Adipose tissue (tissue), 3 donors: Measurements from ENCODE around the gene TSPAN4. TPM values are rescaled to one million over a fixed set of nuclear protein-coding genes. Genes with fewer than 3 reads are reported as not detected.

Experiments
- H3K27ac ChIP-seq: one replicate; pipeline ENCODE4 v1.5.1; 2013; ENCODE audit warnings: low read depth, low read length
- WGBS, 3 donors: extraction: QIAGEN DNeasy Blood & Tissue Kit; methylation state at CpG; one replicate each; pipeline ENCODE4 v1.1.7; 2013; 5-methylcytosine and 5-hydroxymethylcytosine counted together
- polyA plus RNA-seq, 3 donors: library from polyadenylated mRNA; stranded (reverse); fragments of 200-250 nt; gene quantifications; one replicate each; pipeline ENCODE4 v1.2.3, GENCODE V29; 2013
- donor health status: healthy with polysubstance abuse.
- donor health status: Bipolar disorder and iron deficiency.
- donor health status: healthy.

TSPAN4 gene
- polyA plus RNA-seq, 3 donors, result 34.1 to 122 (median 115) TPM

DNA sequence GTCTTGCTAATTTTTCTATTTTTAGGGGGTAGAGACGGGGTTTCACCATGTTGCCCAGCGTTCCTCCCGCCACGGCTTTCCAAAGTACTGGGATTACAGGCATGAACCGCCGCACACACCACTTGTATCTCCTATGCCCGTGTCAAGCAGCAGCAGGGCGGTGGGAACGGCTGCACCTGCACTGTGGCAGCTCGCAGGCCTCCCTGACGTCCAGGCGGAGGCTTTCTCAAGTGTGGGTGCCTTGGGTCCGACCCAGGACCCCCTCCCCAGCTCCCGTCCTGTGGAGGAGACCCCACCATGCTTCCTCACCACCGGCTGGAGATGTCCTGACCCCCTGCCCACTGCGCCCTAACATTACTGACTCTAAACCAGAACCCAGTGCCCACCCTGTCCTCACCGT is 25.7 kb downstream of the TSPAN4 start:
- 40 to 89% (median 87%) methylated on average over 17 of the region's 17 CpGs for WGBS, 3 donors

DNA sequence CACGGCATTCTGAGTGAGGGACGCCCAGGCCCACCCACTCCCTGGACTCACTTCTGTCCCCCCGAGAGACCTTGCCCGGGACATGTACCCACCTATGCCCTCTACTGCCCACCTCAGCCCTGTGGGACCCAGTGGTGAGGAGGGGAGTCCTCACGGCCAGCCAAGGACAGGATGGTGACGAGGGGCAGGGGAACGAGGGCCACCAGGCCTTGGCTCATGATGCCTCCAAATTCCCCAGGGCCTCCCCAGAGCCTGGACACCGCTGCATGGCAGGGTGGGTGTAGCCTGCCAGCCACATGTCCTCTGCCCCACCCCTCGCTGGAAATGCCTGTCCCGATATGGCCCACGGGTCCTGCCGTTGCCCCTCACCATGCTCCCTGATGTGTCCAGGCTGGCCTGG is 26.1 kb downstream of the TSPAN4 start:
- no peak overlapping the region for H3K27ac ChIP-seq
- WGBS, 3 donors, result 79 to 83% (median 80%) methylated on average over 12 of the region's 12 CpGs

More for the DNA sequence above, 25.7 kb downstream of the TSPAN4 start:
- no peak overlapping the region for H3K27ac ChIP-seq

DNA sequence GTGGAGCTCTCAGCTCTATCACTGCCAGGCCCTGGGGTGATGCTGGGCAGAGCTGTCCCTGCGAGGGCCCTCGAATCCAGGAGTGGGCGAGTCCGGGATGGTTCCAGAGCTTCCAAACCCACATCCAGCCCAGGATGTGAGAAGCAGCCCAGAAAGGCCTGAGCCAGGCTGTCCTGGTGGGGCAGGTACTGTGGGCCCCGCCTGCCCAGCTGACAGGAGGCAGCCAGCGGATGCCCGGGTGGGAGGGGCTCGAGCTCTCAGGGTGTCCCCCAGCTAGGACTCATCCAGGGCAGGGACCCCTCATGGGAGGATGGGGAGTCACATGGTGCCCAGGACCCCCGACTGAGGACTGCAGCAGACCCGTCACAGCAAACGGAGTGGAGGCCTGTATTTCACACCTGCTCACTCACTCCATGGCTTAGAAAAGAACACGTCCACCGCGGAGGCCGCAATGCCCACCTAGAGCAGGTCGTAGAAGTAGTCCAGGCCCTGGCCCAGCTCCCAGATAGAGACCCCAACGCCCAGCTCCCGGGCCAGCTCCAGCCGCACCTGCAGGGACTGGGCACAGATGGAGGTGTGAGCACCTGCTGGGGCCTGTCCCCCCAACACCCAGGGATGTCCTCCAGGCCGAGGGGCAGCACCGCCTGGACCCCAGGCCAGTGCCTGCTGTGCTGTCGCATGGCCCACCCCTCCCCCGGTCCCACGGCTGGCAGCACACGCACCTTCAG is 26.9 kb downstream of the TSPAN4 start:
- no peak overlapping the region for H3K27ac ChIP-seq
- whole genome bisulfite sequencing, 3 donors, result 89 to 92% (median 89%) methylated on average over 23 to 25 of the region's 25 CpGs

DNA sequence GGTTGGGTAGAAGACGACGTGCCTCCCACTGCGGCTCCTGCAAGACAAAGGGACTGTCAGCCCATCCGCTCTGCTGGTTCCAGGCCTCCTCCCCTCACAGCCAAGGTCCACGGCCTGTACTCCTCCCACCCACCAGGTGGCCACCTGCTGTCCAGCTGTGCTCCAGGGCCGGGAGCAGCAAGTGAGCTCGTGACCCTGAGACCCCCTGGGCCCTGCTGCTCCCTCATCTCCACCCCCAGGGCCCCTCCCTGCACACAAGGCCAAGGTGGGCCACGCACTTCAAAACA is 27.4 kb downstream of the TSPAN4 start:
- WGBS, 3 donors, result 72 to 79% (median 73%) methylated on average over 8 of the region's 8 CpGs
- no peak overlapping the region for H3K27ac ChIP-seq

DNA sequence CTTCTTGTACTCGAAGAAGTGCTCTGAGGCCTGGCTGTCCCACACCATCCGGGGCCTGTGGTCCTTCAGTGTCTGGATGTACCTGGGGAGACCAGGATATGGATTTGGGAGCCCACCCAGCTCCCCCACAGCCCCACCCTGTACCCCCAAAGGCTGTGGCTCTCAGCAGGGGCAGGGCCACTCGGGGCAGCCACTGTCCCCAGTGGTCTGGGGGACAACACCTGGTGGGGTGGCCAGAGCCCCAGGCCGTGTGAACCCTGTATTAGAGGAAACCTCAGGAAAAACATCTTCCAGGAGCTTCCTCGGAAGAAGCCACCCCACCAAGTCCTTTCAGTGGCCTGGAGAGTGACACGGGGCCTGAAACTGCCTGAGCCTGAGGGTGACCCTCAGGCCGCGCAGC is 27.8 kb downstream of the TSPAN4 start:
- WGBS, 3 donors, result 84 to 91% (median 88%) methylated on average over 8 of the region's 8 CpGs
- H3K27ac ChIP-seq, result no peak overlapping the region

DNA sequence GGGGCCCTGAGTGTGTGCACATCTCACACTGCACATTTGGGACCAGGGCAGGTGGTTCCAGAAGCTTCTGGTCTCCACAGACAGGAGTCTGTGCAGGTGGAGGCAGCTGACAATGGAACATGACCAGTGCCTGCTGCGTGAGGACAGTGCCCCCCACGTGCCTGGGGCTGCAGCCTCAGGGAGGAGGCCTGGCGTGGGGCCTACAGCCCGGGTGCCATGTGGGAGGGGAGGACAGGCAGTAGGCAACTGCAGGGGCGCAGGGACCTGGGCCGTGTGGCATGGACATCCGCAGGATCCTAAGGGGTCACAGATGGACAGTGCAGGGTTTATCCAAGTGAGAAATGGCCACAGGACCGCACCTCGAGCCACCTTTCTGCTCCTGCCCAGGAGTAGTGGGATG is 28.8 kb downstream of the TSPAN4 start:
- 73 to 83% (median 75%) methylated on average over 9 of the region's 9 CpGs for WGBS, 3 donors
- H3K27ac ChIP-seq, result no peak overlapping the region

DNA sequence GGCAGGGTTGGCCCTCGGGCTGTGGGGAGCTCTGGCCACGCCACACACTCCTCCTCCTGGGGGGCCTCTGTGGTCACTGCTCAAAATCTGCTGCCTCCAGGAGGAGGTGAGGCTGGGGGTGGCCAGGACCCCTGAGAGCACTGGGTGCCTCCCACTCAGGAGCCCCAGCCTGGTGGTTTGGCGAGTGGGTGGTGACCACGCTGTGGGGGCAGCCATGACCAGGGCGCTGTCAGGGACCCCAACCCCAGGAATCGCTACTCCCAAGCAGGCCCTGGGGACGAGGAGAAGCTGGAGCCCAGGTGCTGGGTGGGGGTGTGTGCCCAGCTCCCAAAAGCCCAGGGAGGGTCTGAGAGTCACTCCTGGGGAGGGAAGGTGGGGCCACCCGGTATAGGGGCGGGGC is 30.1 kb downstream of the TSPAN4 start:
- H3K27ac ChIP-seq, result no peak overlapping the region
- 90 to 92% (median 91%) methylated on average over 9 of the region's 9 CpGs for WGBS, 3 donors

DNA sequence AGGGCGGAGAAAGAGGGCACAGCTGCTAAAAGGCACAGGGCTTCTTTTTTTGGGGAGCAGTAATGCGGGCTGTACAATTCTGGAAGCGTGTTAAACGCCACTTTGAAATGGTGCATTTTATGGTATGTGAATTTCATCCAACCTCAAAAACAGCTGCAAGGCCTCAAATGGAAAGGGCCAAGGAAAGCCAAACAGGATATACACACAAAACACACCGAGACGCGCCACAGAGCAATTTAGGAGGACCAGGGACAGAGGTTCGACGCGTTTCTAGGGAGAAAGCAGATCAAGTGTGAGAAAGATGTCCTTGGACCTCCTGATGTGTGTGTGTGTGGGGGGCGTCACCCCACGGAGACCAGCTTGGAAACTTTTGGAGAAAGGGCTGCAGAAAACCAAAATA is 31.1 kb downstream of the TSPAN4 start:
- 68 to 80% (median 71%) methylated on average over 11 to 12 of the region's 12 CpGs for WGBS, 3 donors

DNA sequence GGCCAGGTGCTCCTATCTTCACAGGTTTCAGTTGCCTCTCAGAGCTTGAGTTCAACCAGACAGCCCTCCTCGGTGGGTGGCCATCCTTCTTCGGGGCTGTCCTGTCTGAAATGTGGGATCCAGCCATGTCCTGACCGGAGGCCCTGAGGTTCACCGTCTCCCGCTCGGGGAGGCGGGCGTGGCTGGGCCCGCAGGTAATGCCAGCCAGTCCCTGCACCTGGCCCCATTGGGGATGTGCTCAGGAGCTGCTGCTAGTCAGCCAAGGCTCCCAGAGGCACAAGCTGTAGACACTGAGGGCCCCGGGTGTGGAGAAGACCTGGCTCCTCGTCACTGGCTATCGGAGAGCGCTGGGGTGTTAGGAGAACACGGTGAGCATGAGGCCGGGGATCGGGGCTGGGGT is 32.6 kb downstream of the TSPAN4 start:
- no peak overlapping the region for H3K27ac ChIP-seq
- 91 to 93% (median 91%) methylated on average over 16 of the region's 16 CpGs for WGBS, 3 donors

More for the DNA sequence above, 31.1 kb downstream of the TSPAN4 start:
- no peak overlapping the region for H3K27ac ChIP-seq

DNA sequence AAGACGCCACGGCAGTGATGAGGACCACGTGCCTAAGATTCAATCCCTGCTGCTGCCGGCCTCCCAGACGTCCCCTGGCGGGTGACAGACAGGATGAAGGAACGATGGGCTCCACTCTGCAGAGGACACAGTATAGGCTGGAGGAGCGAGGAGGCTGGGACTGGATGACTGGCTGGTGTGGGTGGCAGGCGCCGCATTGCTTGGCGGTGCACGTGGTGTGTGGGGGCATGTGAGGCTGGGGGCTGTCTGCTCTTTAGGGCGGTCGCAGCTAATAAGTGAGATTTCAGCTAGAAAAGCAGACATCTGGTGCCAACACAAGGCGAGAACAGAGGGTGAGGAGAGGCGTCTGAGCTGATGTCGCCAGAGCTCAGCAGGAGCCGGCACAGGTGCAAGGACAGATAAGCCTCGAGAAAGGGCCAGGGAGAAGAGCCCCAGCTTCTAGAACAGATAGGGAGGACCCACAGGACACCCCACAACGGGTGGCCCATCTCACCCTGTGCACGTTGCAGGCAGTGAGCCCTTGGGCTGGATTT is 33.2 kb downstream of the TSPAN4 start:
- 73 to 95% (median 91%) methylated on average over 21 of the region's 21 CpGs for WGBS, 3 donors
- H3K27ac ChIP-seq, result no peak overlapping the region

DNA sequence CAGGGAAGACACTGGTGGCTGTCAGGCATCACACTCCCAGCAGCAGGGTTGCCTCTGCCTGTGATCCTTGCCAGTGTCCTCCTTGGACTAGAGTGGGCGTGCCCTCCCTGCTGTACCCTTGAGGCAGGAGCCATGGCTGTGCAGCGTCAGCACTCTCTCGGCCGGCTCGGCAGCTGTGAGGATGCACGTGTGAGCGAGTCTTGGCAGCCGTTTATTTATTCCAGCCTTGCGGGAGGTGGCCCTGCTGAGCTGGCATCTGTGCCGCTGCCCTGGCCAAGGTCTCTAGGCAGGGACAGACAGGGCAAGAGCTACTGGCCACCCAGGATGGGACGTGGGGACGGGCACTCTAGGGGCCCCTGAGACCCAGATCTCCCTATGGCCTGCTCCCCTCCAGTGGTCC is 33.9 kb downstream of the TSPAN4 start:
- 40 to 71% (median 44%) methylated on average over 12 of the region's 12 CpGs for WGBS, 3 donors
- H3K27ac ChIP-seq, result no peak overlapping the region

DNA sequence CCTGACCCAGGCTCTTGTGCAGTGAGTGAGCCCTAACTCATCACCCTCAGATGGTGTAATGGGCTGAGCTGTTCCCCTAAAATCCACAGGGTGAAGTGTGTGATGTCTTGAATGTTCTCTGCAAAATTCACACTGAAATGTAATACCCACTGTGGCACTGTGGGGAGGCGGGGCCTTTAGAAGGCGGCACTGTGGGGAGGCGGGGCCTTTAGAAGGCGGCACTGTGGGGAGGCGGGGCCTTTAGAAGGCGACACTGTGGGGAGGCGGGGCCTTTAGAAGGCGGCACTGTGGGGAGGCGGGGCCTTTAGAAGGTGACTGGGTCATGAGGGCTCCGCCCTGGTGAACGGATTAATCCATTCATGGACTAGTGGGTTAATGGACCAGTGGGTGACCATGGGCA is 34.9 kb downstream of the TSPAN4 start:
- no peak overlapping the region for H3K27ac ChIP-seq
- WGBS, 3 donors, result 93 to 95% (median 95%) methylated on average over 10 to 11 of the region's 11 CpGs

DNA sequence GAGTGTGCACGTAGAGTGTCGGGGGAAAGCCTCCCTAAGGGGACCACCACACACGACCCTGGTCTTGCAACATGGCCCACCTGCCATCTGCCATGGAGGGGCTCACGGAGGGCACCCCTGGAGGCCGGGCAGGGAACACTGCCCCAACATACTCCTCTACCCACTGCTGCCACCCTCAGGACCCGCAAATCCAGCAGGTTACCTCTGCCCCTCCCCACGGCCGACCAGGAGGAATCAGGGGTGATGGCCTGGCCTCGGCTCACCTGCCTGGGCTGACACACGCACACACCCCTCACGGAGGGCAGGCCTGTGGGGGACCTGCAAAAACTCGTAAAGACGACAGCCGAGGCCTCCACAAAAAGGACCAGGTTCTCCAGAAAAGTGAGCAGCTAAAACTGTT is 37.8 kb downstream of the TSPAN4 start:
- H3K27ac ChIP-seq, result no peak overlapping the region
- 89% methylated on average over 14 of the region's 14 CpGs for WGBS, 3 donors

DNA sequence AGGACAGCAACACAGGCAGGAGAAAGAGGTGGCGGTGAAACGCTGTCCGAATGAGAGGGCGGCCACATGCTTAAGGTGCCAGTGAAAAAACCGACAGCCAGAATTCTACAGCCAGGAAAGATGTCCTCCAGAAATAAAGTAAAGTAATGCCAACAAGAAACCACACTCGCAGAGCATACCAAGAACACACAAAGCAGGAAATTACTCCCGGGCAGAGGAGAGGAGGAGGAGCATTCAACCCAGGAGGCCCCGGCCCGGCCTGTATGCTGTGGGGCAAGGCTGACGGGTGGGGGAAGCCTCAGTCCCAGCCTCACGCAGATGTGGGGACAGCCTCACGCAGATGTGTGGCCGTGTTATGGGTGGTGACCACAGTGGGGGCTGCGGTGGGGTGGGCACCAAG is 39.9 kb downstream of the TSPAN4 start:
- 77 to 90% (median 79%) methylated on average over 14 of the region's 14 CpGs for WGBS, 3 donors
- no peak overlapping the region for H3K27ac ChIP-seq

DNA sequence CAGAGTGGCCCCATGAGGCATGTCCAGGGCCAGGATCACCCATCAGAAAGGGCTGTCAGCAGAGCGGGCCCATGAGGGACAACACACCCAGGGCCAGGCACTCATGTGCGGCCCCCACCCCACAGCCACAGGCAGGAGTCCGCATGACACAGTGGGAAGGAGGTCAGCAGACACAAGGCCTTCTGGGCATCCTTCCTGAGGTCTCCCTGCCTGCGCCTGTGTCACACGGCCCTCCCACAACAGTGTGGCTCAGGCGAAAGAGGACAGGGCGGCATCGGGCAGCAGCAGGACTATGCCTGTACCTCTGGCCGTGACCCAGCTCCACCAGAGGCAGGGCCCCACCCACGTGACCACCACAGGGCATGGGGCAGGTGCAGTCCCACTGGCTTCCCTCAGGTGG is 40.9 kb downstream of the TSPAN4 start:
- WGBS, 3 donors, result 86 to 93% (median 86%) methylated on average over 10 of the region's 10 CpGs
- H3K27ac ChIP-seq, result no peak overlapping the region

DNA sequence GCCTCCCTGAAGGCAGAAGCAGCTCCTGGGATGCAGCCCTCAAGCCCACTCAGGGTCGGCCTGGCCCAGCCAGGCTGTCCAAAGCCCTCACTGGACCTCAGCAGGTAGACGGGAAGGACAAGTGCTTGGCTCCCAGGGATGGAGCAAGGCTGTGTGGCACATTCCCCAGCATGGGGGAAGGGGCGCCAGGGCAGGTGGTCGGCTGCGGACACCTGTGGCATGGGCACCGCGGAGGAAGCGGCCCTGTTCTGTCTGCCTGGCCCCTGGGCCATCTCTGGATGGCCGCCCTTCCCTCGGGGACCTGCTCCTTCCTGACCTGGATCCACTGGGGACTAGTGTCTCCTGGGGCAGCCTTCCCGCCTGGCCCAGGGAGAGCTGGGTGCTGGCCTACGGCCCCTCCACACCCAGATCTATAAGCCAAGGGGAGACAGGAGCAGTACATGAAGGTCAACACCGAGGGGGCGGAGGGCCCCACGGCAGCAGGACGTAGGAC is 42.0 kb downstream of the TSPAN4 start:
- no peak overlapping the region for H3K27ac ChIP-seq
- 87 to 89% (median 87%) methylated on average over 13 to 16 of the region's 16 CpGs for WGBS, 3 donors

DNA sequence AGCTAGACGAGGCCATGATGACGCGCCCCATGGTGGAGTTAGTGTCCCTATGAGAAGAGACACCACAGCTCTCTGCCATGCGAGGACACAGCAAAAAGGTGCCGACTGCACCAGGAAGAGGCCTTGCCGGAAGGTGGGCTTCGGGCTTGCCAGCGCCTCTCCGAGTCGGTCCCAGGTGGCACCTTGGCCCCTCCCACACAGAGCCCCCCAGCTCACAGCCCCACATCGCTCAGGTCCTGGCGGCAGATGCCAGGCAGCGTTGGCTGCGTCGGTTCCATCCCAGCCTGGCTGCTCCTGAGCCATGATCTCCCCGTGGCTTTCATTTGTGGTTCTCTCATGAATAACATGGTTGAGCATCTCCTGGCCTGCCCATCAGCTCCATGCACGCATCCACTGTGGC is 43.9 kb downstream of the TSPAN4 start:
- 97 to 98% (median 97%) methylated on average over 17 of the region's 17 CpGs for WGBS, 3 donors
- no peak overlapping the region for H3K27ac ChIP-seq

DNA sequence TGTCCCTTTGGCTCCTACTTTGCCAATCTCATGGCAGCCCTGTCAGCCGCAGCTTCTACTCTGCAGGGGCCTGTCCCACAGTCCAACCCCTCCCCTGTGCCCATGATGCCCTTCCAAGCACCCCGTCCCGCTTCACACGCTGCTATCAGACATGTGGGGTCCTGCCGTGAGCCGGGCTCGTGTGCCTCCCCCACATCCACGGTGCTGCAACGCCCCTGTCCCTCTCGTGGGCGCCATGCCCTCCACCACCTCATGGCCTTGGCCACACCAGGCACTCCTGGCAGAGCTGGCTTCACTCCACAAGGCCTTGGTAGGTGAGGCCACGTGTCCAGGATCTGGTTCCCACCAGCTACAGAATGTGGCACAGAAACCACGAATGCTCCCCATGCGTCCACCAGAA is 44.9 kb downstream of the TSPAN4 start:
- 87 to 93% (median 92%) methylated on average over 14 of the region's 14 CpGs for WGBS, 3 donors

DNA sequence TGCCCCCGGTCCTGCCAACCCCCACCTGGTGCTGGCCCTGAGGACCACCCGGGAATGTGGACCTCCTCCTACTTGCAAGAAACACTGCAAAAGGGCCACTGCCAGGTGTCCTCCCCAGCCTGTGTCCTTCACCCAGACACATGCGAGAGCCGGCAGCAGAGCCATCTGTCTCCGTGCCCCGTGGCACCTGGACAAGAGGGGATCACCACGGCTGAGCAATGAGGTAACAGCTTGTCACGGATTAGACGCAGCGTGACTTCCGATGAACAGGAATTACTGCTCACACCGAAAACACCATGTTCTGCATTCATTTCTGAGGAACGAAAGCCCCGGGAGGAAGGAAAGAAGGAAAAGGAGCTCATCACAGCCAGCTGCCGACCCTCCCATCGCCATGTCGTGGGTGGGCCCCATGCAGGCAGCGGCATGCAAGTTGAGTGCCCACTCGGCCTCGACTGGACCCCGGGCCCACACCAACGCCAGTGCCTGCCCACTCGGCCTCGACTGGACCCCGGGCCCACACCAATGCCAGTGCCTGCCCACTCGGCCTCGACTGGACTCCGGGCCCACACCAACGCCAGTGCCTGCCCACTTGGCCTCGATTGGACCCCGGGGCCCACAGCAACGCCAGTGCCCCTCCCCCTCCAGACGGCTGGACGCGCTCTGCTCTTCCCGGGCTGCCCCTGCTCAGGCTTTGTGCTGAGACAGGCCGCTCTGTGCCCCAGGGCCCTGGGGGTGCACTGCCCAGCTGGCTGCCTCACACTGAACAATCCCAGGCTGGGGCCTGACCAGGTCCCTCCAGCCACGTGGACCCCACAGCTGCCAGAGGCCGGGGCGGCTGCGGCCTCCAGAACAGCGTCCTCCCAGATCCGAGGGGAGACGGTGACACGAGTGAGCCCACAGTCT is 45.9 kb downstream of the TSPAN4 start:
- 88 to 91% (median 90%) methylated on average over 41 to 45 of the region's 45 CpGs for WGBS, 3 donors
- H3K27ac ChIP-seq, result no peak overlapping the region

More for the DNA sequence above, 44.9 kb downstream of the TSPAN4 start:
- no peak overlapping the region for H3K27ac ChIP-seq
